NCI-H345 (cell line): ENCODE data around the gene SULT1C3.
A peak's percentile ranks its signal among the peaks of the same experiment; 100 is the strongest.
"Not testable (repeated sequence)": the region's sequence is repeated elsewhere in the genome, so short reads cannot be mapped to it uniquely, and the experiment has no call there.

ENCODE experiments used
- DNase-seq: peaks from one replicate; lab custom pipeline; 2025; lab: John Stamatoyannopoulos, UW

The SULT1C3 gene

GRCh38 chr2:108244667-108245414, 5.1 kb downstream of the SULT1C3 start:
- DNase-seq = no peak

- DNase-seq = no peak
Measured at GRCh38 chr2:108253106-108253505, 13.3 kb downstream of the SULT1C3 start.

DNA sequence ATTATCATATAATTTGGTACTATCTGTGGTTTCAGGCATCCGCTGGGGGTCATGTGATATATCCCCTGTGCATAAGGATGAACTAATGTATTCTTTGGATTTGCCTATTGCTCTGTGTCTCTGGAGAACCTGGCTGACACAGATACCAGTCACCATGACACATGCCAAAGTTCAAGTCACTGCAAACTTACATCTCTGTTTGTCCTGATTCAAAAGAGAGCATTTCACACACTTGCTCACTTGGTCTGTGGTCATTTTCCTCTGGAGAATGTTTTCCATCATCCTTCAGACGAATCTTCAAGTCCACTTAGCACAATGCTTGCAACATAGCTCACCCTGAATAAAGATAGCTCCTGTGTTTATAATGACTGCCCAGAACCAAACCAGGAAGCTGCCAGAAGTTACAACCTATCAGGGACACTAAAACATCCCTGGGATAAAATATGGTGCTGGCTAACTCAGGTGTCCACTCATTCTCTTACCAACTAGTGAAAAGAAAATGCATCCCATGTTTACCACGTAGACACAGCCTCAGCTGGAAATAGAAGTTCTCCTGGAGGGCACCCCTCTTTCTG, 18.1 kb downstream of the SULT1C3 start:
- DNase-seq = no peak

DNA sequence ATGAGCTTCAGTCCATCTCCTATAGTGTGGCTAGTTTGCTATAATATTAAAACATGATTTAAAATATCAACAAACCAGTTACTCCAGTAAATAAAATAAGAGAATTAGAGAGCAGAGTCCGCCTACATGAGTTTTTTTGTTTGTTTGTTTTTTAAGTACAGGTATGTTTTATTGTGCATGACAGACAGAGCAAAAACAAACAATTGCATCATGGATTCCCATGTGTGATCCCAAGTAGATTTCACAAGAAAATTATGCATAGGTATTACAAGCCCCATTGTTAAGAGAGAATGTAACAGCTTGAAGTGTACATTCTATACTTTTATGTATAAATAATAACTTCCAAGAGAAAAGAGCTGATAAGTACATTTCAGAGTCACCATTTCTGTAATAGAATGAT, 21.0 kb downstream of the SULT1C3 start:
- no peak for DNase-seq

DNA sequence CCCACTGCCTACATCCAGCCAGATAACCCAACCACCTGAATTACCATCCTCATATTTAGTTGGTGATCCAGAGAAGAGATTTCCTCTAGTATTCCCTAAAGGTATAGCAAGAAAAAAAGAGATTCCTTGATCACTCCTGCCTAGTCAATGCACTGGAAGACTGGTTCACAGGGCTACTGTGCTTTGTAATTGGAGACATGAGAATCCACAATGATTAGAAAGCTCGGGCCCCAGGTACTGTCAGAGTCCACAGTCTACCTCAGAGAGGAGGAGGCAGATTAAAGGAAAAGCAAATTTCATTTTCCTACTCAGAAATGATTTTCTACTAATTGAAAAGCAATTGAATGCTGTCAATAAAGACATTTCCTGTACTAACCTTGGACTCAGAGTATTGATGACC, 22.3 kb downstream of the SULT1C3 start:
- DNase-seq = no peak

GRCh38 chr2:108263401-108263800, 23.6 kb downstream of the SULT1C3 start:
- peak; percentile 31 for DNase-seq

GRCh38 chr2:108266218-108266617, 26.4 kb downstream of the SULT1C3 start:
- DNase-seq = no peak

DNA sequence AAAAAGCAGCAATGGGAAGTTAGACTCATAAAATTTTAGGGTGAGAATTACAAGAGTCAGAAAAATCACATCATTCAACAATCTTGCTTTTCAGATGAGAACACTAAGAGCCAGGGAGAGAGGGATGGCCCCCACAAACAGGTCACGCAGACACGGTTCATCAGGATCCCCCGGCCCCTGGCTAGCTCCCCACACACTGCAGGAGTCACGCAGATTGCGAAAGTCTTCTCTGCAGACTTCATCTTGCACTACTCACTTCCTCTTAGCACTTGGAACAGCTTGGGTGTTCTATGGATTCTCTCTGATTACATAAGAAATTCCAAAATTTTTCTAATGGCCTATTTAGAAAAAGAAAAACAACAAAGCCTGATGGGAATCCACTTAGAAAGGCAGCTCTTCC, 27.3 kb downstream of the SULT1C3 start:
- no peak for DNase-seq

GRCh38 chr2:108268001-108268400, 28.2 kb downstream of the SULT1C3 start:
- no peak for DNase-seq

DNA sequence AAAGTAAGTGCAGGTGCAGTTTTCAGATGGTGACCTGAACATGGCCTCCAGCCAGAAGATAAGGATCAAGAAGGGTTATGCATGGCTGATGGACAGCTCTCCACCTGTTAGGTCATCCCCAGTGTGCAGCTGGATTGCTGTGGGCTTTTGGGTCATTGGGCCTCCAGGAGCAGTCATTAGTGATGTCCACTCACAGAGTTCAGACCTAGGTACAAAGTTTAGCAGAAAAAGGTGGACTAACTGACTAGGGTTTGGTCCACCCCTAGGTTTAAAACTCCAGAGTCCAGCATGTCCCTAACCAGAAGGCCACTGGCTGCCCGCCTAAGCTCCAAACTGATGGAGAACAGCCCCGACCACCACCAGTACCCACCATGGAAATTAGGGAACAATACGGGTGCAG, 30.6 kb downstream of the SULT1C3 start:
- no peak for DNase-seq

- DNase-seq = no peak
Measured at GRCh38 chr2:108270768-108271506, 31.2 kb downstream of the SULT1C3 start.

- DNase-seq = no peak
Measured at GRCh38 chr2:108271691-108272253, 32.0 kb downstream of the SULT1C3 start.

DNA sequence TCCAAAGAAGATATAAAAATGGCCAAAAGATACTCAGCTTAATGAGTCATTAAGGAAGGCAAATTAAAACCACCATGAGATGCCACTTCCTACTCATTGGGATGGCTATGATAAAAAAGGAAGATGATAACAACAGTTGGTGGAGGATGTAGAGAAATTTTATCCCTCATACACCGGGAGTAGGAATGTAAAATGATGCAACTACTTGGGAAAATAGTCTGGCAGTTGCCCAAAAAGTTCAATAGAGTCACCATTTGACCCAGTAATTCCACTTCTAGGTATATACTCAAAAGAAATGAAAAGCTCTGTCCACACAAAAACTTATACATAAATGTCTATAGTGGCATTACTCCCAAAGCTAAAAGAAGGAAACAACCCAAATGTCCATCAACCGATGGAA, 38.9 kb downstream of the SULT1C3 start:
- no peak for DNase-seq

DNA sequence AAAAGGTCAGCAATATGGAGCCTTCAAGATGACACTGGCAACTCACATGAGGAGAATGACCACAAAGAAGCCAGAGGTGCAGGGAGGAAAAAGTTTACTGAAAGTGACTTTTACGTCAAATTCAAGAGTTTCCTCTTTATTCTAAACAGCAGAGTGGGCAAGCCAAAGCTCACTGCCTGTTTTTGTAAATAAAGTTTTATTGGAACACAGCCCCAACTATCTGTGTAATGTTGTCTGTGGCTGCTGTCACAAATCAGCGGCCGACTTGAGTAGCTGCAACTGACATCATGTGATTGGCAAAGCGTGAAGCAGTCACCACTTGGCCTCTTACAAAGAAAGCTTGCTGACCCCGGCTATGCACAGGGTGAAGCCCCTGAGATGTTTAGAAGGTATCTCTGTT, 39.7 kb downstream of the SULT1C3 start:
- DNase-seq = no peak

DNA sequence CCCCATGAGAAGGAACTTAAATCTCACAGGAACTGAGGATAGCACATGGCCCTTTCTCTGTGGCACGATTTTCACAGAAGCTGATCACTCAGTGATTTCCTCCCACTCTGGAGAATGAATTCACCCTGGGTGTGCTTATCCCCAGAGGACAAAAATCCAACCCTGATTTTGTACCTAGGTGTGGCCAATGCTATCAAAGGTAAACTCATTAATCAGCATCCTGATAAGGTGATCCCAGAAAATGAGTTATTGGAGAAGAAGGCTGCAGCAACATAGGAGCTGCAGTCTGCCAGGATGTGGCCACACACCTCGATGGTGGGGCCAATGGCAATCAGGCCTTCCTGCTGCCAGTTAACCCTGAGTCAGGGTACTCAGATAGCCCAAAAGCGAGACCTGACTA, 40.7 kb downstream of the SULT1C3 start:
- DNase-seq = no peak

- DNase-seq = not testable (repeated sequence)
Measured at GRCh38 chr2:108284566-108284965, 44.8 kb downstream of the SULT1C3 start.

GRCh38 chr2:108285616-108286015, 45.8 kb downstream of the SULT1C3 start:
- no peak for DNase-seq

GRCh38 chr2:108287169-108287568, 47.4 kb downstream of the SULT1C3 start:
- no peak for DNase-seq

DNA sequence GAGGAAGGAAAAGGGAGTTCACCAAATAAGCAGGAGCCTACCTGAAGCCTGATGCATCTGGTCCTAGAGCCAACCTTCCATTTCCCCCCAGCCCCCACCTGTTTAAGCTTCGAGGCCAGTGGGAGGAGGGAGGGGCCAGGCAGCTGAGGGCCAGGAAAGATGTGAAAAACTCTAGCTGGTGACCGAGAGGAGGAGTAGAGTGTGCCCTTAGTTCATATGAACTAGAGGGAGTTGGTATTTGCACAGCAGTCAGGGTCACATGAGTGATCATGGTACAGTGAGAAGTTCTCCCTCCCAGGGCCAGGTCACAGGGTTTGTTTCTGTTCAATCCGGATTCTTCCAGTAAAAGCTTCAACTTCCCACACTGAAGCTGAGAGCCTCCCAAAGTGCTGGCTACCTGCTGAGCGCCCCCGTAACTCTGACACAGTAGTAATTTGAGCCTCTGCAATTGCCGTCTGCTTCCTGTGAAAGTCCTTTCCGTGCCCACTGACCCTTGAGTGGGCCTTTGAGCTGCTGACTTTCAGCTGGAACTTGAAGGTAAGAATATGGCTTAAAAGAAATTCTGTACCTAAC, 48.9 kb downstream of the SULT1C3 start, which contains the start of gene SULT1C2:
TSS of gene SULT1C2 (plus strand) at position 362 of the 573 bp plus-strand sequence. CDS start 4,773 bp downstream, outside the sequence.
- DNase-seq = peak; percentile 63

GRCh38 chr2:108293850-108294249, 54.1 kb downstream of the SULT1C3 start:
- DNase-seq = no peak

- no peak for DNase-seq
Measured at GRCh38 chr2:108297436-108298141, 57.8 kb downstream of the SULT1C3 start.

DNA sequence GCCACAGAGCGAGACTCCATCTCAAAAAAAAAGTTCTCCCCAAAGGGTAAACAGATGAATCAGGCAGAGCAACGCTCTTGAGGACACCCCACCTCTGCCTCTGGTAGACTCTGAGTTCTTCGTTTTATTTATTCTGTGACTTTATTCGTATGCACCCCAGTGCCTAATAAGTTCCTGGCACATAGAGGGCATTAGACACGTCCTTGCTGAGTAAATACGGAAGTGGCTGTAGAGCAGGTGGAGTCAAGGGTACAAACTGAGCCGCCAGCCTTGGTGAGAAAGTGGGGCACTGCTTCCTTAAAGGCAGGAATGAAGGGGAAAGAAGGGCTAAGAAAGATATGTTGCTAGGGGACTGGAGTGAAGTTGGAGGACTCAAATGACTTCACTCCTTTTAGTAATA, 61.8 kb downstream of the SULT1C3 start:
- DNase-seq = no peak
